Right lobe of liver (tissue), 4 donors: ENCODE results near the gene FAM177A1.

Source experiments
- POLR2A ChIP-seq: fragments of 450-650 bp; IDR thresholded peaks from one replicate; pipeline ENCODE4 v1.6.1; 2017; ENCODE audit warnings: antibody characterized with exemption, mild to moderate bottlenecking
- TF ChIP-seq, protein P1 (sequence below), 4 donors: fragments of 200-600 bp in 3 of 4; fragments of 450-650 bp in 1 of 4; IDR thresholded peaks; one replicate each; pipeline versions ENCODE4 v1.5.1 to v1.8.0; 2016 to 2022; ENCODE audit warnings: antibody characterized with exemption in 4 of 4, mild to moderate bottlenecking in 2 of 4
- donor health status: DM: no; HTN: no; CAD: no.
- donor health status: DM: no; HTN: no; CAD: no.
- donor health status: DM: no; HTN: yes; CAD: no.

DNA sequence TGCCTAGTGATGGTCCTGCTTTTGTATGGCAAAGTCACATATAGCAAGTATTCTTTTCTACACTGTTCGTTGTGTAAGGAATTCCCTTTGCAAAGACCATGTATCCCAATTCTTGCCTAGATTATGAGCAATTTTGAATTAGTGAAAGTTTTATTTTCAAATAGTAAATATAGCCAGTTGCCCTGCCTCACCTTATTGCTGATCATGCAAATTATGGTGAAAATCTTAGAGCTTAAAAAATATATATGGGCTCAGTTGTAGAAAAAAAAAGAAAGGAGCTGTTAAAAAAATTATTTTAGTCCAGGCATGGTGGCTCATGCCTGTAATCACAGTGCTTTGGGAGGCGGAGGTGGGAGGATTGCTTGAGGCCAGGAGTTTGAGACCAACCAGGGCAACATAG, 44.5 kb upstream of the FAM177A1 start:
- TF ChIP-seq, protein P1, sequence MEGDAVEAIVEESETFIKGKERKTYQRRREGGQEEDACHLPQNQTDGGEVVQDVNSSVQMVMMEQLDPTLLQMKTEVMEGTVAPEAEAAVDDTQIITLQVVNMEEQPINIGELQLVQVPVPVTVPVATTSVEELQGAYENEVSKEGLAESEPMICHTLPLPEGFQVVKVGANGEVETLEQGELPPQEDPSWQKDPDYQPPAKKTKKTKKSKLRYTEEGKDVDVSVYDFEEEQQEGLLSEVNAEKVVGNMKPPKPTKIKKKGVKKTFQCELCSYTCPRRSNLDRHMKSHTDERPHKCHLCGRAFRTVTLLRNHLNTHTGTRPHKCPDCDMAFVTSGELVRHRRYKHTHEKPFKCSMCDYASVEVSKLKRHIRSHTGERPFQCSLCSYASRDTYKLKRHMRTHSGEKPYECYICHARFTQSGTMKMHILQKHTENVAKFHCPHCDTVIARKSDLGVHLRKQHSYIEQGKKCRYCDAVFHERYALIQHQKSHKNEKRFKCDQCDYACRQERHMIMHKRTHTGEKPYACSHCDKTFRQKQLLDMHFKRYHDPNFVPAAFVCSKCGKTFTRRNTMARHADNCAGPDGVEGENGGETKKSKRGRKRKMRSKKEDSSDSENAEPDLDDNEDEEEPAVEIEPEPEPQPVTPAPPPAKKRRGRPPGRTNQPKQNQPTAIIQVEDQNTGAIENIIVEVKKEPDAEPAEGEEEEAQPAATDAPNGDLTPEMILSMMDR (IDR thresholded peaks at IDR 0.05): no peak
- no peak for TF ChIP-seq POLR2A
